Measurements from ENCODE around the gene KCNAB1.

Gene KCNAB1

DNA sequence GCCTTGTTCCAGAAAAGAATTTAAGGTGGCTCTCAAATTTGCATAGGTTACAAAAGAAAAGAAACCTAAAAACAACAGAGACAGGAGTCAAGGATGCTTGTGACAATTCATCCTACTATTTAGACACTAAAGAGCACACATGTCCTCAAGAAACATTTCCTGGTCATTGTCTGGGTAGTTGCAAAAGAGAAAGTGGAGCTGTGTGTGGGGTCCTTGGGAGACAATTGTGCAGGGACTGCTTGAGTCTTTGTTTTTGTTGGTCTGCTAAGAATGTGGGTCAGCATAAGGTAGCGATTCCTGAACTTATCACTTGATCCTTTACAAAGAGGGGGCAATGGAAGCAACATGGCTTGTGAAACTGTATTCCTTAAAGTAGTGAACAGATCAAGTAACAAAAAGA lies 185.3 kb downstream of the KCNAB1 start:
- DNase-seq: no peak
- Mint-ChIP-seq H3K27ac (no peak overlapping the region), H3K9me3 (no peaks in the 10 kb centered on the region), H3K36me3 (ENCODE audit: low read depth) (no peaks in the 10 kb centered on the region), H3K4me3 (no peak overlapping the region), H3K4me1 (no peaks in the 10 kb centered on the region), H3K27me3 (peaks cover 4% of the 10 kb centered on the region)
- ATAC-seq: no peak

DNA sequence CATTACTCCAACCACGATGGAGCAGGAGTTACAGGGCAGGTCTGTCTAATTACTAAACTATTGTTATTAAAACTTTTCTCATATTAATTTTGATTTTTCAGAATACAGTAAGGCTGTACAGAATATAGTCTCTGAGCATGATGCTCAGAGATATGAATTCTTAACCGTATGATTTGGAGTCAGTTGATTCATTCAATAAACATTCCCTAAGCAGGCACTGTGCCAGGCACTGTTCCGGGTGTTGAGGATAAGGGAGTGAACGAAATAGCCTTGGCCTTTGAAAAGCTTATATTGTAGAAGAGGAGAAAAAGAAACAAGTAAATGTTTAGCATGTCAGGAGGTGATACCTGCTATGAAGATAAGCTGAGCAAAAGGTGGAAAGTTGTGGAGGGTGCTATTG lies 187.3 kb downstream of the KCNAB1 start:
- no peaks in the 10 kb centered on the region for H3K9me3 Mint-ChIP-seq
- H3K27me3 Mint-ChIP-seq: peaks cover 6% of the 10 kb centered on the region
- ATAC-seq: no peak
- H3K4me3 Mint-ChIP-seq: no peak overlapping the region
- DNase-seq: no peak
- no peaks in the 10 kb centered on the region for H3K36me3 Mint-ChIP-seq (ENCODE audit: low read depth)
- no peak overlapping the region for H3K27ac Mint-ChIP-seq
- no peaks in the 10 kb centered on the region for H3K4me1 Mint-ChIP-seq

DNA sequence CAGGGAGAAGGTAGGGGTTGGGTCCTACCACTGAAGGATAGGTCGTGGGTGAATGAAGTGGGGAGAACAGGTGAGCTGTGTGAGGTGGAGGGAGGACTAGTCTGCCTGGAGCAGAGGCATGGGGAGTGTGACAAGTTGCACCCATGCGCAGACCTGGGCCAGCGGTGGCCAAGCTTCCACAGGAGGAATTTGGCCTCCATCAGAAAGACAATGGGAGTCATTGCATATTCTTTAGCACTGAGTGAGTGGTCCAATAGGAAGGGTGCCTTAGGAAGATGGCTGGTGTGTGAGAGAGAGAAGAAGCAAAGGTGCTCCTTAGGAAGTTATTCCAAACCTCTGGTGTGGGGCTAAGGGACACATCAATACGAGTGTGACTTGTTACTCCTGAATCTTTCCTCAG lies 191.1 kb downstream of the KCNAB1 start:
- H3K4me3 Mint-ChIP-seq: no peak overlapping the region
- ATAC-seq: no peak
- no peak overlapping the region for H3K27ac Mint-ChIP-seq
- H3K9me3 Mint-ChIP-seq: no peaks in the 10 kb centered on the region
- peaks cover 11% of the 10 kb centered on the region for H3K27me3 Mint-ChIP-seq
- no peak for DNase-seq
- no peaks in the 10 kb centered on the region for H3K36me3 Mint-ChIP-seq (ENCODE audit: low read depth)
- H3K4me1 Mint-ChIP-seq: no peaks in the 10 kb centered on the region

DNA sequence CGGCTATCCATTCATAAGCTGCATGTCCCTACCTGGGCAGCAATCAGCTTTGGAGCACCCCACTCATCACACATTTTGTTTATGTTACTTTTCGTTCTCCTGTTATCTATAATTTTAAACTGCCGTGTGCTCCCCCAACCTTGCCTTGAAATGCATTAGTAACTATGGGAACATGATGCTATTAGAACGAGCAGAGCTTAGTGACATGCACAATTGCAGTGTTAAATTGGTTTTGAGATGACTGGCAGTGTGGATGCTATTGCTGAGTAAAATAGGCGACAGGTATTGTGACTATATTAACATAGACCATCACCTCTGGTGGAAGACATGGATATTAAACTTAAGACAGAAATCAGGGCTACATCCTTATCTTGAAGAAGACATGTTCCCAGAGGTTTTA lies 191.6 kb downstream of the KCNAB1 start:
- Mint-ChIP-seq H3K4me3 (no peak overlapping the region), H3K27me3 (peaks cover 11% of the 10 kb centered on the region), H3K9me3 (no peaks in the 10 kb centered on the region), H3K36me3 (ENCODE audit: low read depth) (no peaks in the 10 kb centered on the region), H3K27ac (no peak overlapping the region), H3K4me1 (no peaks in the 10 kb centered on the region)
- ATAC-seq (no peak), DNase-seq (no peak)

DNA sequence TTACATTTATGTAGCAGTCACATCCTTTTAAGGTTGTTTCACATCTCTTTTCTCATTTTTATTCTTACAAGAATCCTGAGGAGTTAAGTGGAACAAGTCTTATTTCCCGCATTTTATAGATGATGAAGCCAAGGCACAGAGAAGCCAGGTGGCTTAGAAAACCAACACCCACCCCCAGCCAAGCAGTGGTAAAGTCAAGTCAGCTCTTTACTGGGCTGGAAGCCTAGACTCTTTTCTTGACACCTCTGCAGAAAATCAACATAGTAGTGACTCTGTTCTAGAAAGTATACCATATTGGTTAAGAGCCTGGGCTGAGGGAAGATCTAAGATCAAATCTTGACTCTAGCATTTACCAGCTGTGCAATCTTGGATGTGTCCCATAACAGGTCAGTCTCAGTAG lies 195.7 kb downstream of the KCNAB1 start:
- Mint-ChIP-seq H3K27ac (no peak overlapping the region), H3K4me1 (no peaks in the 10 kb centered on the region), H3K36me3 (ENCODE audit: low read depth) (no peaks in the 10 kb centered on the region), H3K9me3 (no peaks in the 10 kb centered on the region), H3K4me3 (no peak overlapping the region), H3K27me3 (peaks cover 9% of the 10 kb centered on the region)
- no peak for ATAC-seq
- no peak for DNase-seq

DNA sequence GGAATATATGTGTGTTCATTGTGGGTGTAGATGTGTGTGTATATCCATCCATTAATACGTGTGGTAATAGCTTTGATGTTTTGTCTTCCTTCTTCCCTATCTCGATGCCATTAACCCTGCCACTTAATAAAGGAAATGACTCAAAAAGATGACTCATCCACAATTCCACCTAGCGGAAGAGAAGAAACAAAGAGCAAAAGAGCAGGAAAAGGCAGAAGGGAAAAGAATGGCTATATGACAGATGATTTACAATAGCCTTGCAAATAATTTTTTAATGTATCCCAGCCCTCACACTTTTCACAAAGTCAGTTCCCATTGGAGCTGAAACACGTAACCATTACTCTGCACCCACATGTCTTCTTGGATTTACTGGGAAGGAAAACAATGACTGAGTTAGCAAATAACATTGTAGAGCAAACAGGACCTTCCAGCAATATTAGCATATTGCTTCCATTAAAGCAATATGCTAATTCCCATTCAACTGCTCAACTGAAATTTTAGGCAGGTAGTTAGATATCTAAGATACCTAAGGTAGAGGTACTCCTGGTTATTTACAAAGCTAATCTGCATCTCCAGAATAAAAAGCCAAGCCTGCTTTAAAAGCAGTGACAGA lies 197.2 kb downstream of the KCNAB1 start:
- H3K9me3 Mint-ChIP-seq: no peaks in the 10 kb centered on the region
- H3K27me3 Mint-ChIP-seq: peaks cover 5% of the 10 kb centered on the region
- DNase-seq (no peak), ATAC-seq (no peak)
- no peaks in the 10 kb centered on the region for H3K36me3 Mint-ChIP-seq (ENCODE audit: low read depth)
- H3K4me1 Mint-ChIP-seq: no peaks in the 10 kb centered on the region
- H3K4me3 Mint-ChIP-seq: no peak overlapping the region
- H3K27ac Mint-ChIP-seq: no peak overlapping the region

DNA sequence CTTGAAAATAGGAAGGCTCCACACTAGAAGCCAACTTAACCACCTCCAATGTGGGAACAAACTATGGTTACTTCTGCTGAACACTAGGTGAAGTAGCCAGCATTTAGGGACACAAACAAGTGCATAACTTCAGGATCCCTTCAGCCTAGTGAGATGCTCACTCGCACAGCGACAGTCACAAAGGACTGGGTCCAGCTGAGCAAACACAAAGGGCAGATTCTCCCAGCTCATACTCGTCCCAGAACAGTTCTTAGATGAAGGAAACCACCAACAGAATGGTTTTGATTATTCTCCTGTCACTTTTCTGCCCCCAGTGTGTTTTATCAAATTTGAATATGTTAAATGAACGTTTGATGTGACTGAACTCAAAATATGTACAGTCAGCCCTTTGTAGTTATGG lies 201.6 kb downstream of the KCNAB1 start:
- no peak for DNase-seq
- Mint-ChIP-seq H3K4me3 (no peak overlapping the region), H3K27ac (no peak overlapping the region), H3K27me3 (peaks cover 3% of the 10 kb centered on the region), H3K4me1 (no peaks in the 10 kb centered on the region), H3K36me3 (ENCODE audit: low read depth) (no peaks in the 10 kb centered on the region), H3K9me3 (no peaks in the 10 kb centered on the region)
- no peak for ATAC-seq

DNA sequence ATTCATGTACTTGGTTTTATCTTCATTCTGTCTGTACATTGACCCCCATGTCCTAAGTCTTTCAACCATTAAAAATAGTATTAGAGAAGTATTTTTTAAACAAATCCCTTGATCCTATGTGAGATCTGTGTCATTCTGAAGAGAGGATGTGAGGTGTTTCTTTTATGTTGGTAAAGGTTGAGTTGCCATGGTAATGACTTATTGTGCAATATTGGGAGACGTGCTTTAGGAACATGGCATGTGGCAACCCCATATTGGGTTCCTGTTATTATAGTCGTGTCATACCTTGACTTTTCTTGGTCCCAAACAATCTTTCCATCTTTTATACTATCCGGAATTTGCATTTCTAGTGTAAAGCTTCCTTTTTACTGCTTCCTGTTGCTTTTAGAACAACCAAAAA lies 203.1 kb downstream of the KCNAB1 start:
- H3K36me3 Mint-ChIP-seq (ENCODE audit: low read depth): no peaks in the 10 kb centered on the region
- H3K4me1 Mint-ChIP-seq: no peaks in the 10 kb centered on the region
- H3K4me3 Mint-ChIP-seq: no peak overlapping the region
- ATAC-seq (no peak), DNase-seq (no peak)
- H3K9me3 Mint-ChIP-seq: no peaks in the 10 kb centered on the region
- H3K27me3 Mint-ChIP-seq: peaks cover 3% of the 10 kb centered on the region
- no peak overlapping the region for H3K27ac Mint-ChIP-seq

DNA sequence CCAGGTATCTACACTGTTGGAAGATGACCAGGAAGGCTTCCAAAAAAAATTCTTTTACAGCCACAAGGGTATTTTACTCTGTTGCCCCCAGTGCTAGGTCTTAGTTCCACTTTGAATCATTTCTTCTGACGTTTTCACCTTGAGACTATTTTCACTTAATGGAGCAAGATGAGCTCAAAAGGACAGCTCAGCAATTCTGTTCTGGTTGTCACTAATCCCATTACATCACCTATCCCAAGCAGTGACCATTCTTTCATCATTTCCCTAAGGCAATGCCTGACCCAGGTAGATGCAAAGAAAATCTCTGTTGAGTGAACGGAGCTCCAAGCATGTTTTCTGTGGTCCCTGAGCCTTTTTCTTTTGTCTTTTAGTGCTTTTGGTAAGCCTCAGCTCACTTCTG lies 210.0 kb downstream of the KCNAB1 start:
- Mint-ChIP-seq H3K27ac (no peak overlapping the region), H3K4me1 (no peaks in the 10 kb centered on the region), H3K36me3 (ENCODE audit: low read depth) (no peaks in the 10 kb centered on the region), H3K4me3 (no peak overlapping the region), H3K9me3 (no peaks in the 10 kb centered on the region), H3K27me3 (peaks cover 6% of the 10 kb centered on the region)
- ATAC-seq (no peak), DNase-seq (no peak)

DNA sequence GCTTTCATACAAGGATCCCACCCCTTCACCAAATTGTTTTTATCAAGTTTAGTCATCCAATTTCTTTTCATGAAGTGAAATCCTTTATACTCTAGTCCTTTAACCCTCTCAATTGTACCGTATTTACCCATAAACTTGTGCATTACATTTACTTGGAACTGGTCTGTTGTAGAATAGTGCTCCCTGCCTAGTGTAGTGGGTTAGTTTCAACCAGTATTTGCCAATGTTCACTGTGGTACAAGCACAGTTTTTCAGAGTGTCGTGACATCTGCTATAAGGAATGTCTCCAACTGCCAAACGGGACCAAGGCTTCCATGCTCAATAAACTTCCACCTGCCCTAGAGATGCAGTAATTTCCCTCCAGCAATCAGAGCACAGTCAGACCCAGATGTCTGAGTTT lies 211.9 kb downstream of the KCNAB1 start:
- Mint-ChIP-seq H3K4me1 (no peaks in the 10 kb centered on the region), H3K9me3 (no peaks in the 10 kb centered on the region), H3K36me3 (ENCODE audit: low read depth) (no peaks in the 10 kb centered on the region), H3K27me3 (peaks cover 4% of the 10 kb centered on the region), H3K27ac (no peak overlapping the region), H3K4me3 (no peak overlapping the region)
- ATAC-seq: no peak
- DNase-seq: no peak

DNA sequence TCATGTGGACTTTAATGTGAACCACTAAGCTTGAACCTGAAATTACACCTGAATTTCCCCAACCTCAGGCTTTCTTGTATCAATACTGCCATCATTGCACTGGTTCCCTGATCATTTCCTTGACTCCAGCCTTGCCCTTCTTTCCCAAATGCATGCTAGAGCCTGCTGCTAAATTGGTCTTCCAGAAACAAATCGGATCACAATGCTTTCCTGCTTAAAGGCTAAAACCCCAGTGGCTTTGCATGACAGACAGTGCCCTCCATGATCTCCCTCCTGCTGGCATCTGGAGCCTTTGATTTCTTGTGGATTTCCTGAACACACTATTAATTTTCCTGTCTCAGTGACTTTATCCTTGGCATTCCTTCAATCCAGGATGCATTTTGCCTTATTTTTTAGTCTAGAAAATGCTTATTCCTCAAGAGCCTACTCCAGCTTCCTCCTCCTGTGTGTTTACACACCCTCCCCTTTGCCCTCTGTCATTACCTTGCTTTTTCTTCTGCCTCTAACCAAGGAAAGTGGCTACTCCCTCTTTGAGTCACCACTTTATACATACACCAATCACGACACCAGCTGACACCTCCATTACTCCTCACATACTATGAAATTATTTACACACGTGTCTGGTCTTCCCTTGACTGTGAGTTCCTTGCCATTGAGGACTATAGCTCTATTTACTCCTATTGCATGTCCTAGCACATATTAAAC lies 214.6 kb downstream of the KCNAB1 start:
- H3K36me3 Mint-ChIP-seq (ENCODE audit: low read depth): no peaks in the 10 kb centered on the region
- H3K4me3 Mint-ChIP-seq: no peak overlapping the region
- H3K27ac Mint-ChIP-seq: no peak overlapping the region
- peaks cover 9% of the 10 kb centered on the region for H3K27me3 Mint-ChIP-seq
- DNase-seq: no peak
- H3K4me1 Mint-ChIP-seq: no peaks in the 10 kb centered on the region
- no peak for ATAC-seq
- no peaks in the 10 kb centered on the region for H3K9me3 Mint-ChIP-seq

DNA sequence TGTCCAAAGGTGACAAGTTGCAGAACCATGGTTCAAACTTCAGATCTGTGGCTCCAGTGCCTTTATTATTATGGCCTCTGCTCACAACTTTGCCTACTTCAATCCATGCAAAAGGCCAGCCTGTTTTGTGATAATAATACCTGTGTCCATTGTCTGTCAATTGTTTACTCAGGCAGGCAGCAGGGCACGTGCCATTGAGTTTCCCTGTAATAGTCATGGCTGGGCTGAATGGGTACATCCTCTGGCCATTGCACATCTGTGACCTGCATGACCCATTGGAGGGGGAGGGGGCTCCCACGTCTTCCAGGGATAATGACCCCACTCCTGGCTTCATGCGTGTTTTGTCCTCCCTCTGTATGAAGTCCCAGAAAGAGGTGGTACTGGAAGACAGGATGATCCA lies 219.1 kb downstream of the KCNAB1 start:
- H3K36me3 Mint-ChIP-seq (ENCODE audit: low read depth): no peaks in the 10 kb centered on the region
- ATAC-seq (no peak), DNase-seq (no peak)
- no peak overlapping the region for H3K27ac Mint-ChIP-seq
- H3K4me3 Mint-ChIP-seq: no peak overlapping the region
- peaks cover 8% of the 10 kb centered on the region for H3K27me3 Mint-ChIP-seq
- H3K9me3 Mint-ChIP-seq: no peaks in the 10 kb centered on the region
- H3K4me1 Mint-ChIP-seq: peaks cover 2% of the 10 kb centered on the region

DNA sequence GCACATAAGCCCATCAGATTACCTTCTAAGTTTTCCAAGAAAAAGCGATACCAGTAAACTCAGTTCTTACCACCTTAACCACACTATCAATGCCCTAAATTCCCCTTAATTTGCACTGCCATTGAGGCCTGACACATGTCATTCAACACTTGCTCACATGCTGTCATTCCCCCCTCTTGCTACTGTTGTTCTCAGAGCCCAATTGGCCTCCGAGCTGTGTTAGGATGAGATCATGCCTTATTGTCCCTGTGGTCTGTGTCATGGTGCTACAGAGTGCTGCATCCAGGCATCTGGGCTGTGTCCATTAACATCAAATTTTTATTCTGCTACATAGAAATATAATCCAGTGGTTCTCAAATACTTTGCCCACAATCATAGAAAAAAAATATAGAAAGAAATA lies 221.0 kb downstream of the KCNAB1 start:
- no peaks in the 10 kb centered on the region for H3K36me3 Mint-ChIP-seq (ENCODE audit: low read depth)
- H3K4me3 Mint-ChIP-seq: no peak overlapping the region
- no peak overlapping the region for H3K27ac Mint-ChIP-seq
- DNase-seq (no peak), ATAC-seq (no peak)
- peaks cover 8% of the 10 kb centered on the region for H3K27me3 Mint-ChIP-seq
- H3K4me1 Mint-ChIP-seq: peaks cover 2% of the 10 kb centered on the region
- H3K9me3 Mint-ChIP-seq: no peaks in the 10 kb centered on the region

DNA sequence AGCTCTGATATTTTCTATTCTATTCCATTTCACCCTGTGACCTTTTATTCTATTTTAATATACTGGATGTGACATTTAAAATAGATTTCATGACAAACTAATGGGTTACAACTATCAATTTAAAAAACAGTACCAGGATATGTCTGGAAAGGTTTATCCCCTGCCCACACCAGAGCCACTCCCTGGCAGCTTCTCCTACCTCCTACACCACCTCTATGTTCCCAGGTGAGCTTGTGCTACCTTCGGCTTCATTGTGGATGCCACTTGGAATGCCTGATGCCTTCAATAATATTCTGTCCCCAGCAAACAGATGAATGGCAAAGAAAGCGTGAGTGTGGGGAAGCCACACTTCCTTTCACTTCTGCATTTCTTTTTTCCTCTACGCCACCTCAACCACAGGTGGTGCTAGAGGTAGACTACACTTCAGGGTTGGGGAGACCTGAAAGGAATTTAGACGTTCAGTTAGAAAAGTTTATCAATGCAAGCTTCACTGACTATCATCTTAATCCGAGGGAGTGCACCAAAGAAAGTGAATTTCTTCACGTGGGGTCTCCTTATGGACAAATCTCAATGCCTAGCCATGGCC lies 221.5 kb downstream of the KCNAB1 start:
- Mint-ChIP-seq H3K4me1 (peaks cover 2% of the 10 kb centered on the region), H3K27ac (no peak overlapping the region), H3K9me3 (no peaks in the 10 kb centered on the region), H3K4me3 (no peak overlapping the region), H3K36me3 (ENCODE audit: low read depth) (no peaks in the 10 kb centered on the region), H3K27me3 (peaks cover 8% of the 10 kb centered on the region)
- ATAC-seq (no peak), DNase-seq (no peak)

DNA sequence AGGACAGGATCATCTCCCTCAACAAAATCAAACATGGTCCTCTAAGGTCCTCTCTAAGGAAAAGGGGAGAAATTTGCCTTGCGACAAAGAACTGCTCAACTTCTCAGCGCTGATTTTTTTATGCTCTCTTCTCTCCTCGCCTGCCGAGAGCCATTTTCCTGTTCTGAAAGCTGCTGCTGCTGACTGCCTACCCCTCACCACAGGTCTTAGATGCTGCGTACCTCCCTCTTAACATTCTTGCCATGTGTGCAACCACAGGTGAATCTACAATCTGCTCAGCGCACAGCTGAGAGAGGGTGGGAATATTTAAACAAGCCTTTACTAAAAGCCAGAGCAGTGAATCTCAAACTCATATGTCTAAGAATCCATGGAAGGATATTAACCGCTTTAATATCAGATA lies 223.8 kb downstream of the KCNAB1 start:
- Mint-ChIP-seq H3K36me3 (ENCODE audit: low read depth) (no peaks in the 10 kb centered on the region), H3K27ac (no peak overlapping the region)

More for the DNA sequence above, 223.8 kb downstream of the KCNAB1 start:
- ATAC-seq (no peak), DNase-seq (no peak)
- no peaks in the 10 kb centered on the region for H3K9me3 Mint-ChIP-seq
- H3K4me1 Mint-ChIP-seq: peaks cover 2% of the 10 kb centered on the region
- no peak overlapping the region for H3K4me3 Mint-ChIP-seq
- H3K27me3 Mint-ChIP-seq: peaks cover 3% of the 10 kb centered on the region

Data from activated naive CD8-positive, alpha-beta T cell treated with anti-CD3 and anti-CD28 coated beads, Interleukin-2, amount 50 U/mL, for 24 hours (primary cell).